Astrocyte (in vitro differentiated cells and primary cell): ENCODE results near the gene PMP22. TPM values are rescaled to one million over a fixed set of nuclear protein-coding genes. Genes with fewer than 3 reads are reported as not detected.
A peak's percentile ranks its signal among the peaks of the same experiment; 100 is the strongest.

Experiments
- DNase-seq: peaks from one replicate; pipeline ENCODE4 v3.0.0-alpha.2; 2010; ENCODE audit warnings: low read depth
- FAIRE-seq: peaks from 2 replicates; lab custom pipeline; 2011; peaks lifted over from hg19 to GRCh38; lab: Jason Lieb, UNC
- H2AFZ ChIP-seq: 2 replicates; pipeline ENCODE4 v1.6.0; 2012; ENCODE audit warnings: low read depth, low read length, inconsistent platforms
- H3K27ac ChIP-seq: 2 replicates; pipeline ENCODE4 v1.5.1; 2011; ENCODE audit warnings: low read depth, low read length, inconsistent platforms
- H3K27me3 ChIP-seq: 2 replicates; pipeline ENCODE4 v1.6.0; 2011; ENCODE audit warnings: low read length, inconsistent platforms; ENCODE audit not compliant: insufficient read depth
- H3K36me3 ChIP-seq: 2 replicates; pipeline ENCODE4 v1.5.1; 2011; ENCODE audit warnings: low read length, inconsistent platforms; ENCODE audit not compliant: insufficient read depth
- H3K4me1 ChIP-seq: 2 replicates; pipeline ENCODE4 v1.5.1; 2011; ENCODE audit warnings: low read length, inconsistent platforms; ENCODE audit not compliant: insufficient read depth
- H3K4me2 ChIP-seq: 2 replicates; pipeline ENCODE4 v1.6.0; 2012; ENCODE audit warnings: low read length, inconsistent platforms
- H3K4me3 ChIP-seq: 2 replicates; pipeline ENCODE4 v1.5.1; 2011; ENCODE audit warnings: low read depth, mild to moderate bottlenecking, low read length, inconsistent platforms; ENCODE audit not compliant: insufficient read depth
- H3K79me2 ChIP-seq: 2 replicates; pipeline ENCODE4 v1.6.0; 2012; ENCODE audit warnings: mild to moderate bottlenecking, low read length, inconsistent platforms; ENCODE audit not compliant: insufficient read depth
- H3K9ac ChIP-seq: 2 replicates; pipeline ENCODE4 v1.6.0; 2012; ENCODE audit warnings: mild to moderate bottlenecking, low read length, inconsistent platforms
- H3K9me3 ChIP-seq: 2 replicates; pipeline ENCODE4 v1.5.1; 2012; ENCODE audit warnings: low read depth, mild to moderate bottlenecking, low read length, inconsistent platforms; ENCODE audit not compliant: insufficient read depth
- H4K20me1 ChIP-seq: 2 replicates; pipeline ENCODE4 v1.6.0; 2012; ENCODE audit warnings: low read length, inconsistent platforms; ENCODE audit not compliant: insufficient read depth
- H3K27ac Mint-ChIP-seq: one replicate; pipeline ENCODE4 v1.8.0; 2021; ENCODE audit warnings: mild to moderate bottlenecking, mixed read lengths; ENCODE audit not compliant: unreplicated experiment
- H3K27me3 Mint-ChIP-seq: one replicate; pipeline ENCODE4 v1.8.0; 2021; ENCODE audit warnings: low read depth, mixed read lengths; ENCODE audit not compliant: unreplicated experiment
- H3K36me3 Mint-ChIP-seq: one replicate; pipeline ENCODE4 v1.8.0; 2021; ENCODE audit warnings: low read depth, mixed read lengths; ENCODE audit not compliant: unreplicated experiment
- H3K4me1 Mint-ChIP-seq: one replicate; pipeline ENCODE4 v1.8.0; 2021; ENCODE audit warnings: low read depth, mixed read lengths; ENCODE audit not compliant: unreplicated experiment
- H3K4me3 Mint-ChIP-seq: one replicate; pipeline ENCODE4 v1.8.0; 2021; ENCODE audit warnings: mild to moderate bottlenecking, moderate library complexity, mixed read lengths; ENCODE audit not compliant: unreplicated experiment
- H3K9me3 Mint-ChIP-seq: one replicate; pipeline ENCODE4 v1.8.0; 2021; ENCODE audit warnings: mild to moderate bottlenecking, mixed read lengths; ENCODE audit not compliant: unreplicated experiment
- EZH2 ChIP-seq: IDR thresholded peaks from 2 replicates; pipeline ENCODE4 v1.6.1; 2012; ENCODE audit warnings: mild to moderate bottlenecking, low read length, inconsistent platforms; ENCODE audit not compliant: insufficient read depth
- total RNA-seq: library from RNA; stranded (reverse); gene quantifications from 2 replicates; pipeline ENCODE4 v1.2.1, GENCODE V29; 2021
- TF ChIP-seq, protein P1 (sequence below): IDR thresholded peaks from 2 replicates; pipeline ENCODE4 v1.5.1; 2011; ENCODE audit warnings: low read depth, mild to moderate bottlenecking, inconsistent platforms, low read length, moderate library complexity; ENCODE audit not compliant: insufficient read depth

PMP22 gene
- total RNA-seq, 1 donor from 2014 or later, result 41.7 TPM

DNA sequence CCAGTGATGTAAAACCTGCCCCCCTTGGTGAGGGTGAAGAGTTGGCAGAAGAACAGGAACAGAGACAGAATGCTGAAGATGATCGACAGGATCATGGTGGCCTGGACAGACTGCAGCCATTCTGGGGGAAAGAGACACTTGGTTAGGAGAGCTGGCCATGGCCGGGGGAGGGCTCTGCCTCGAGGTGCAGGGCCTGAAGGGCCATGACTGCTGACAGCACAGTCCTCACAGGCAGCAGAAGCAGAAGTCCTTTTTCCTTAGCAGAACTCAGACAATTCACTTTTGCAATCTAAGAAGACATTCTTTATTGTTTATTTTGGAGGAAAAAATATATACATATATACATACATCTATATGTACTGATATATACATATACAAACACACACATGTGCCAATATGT, 25.6 kb downstream of the PMP22 start:
- no peak overlapping the region for H3K9ac ChIP-seq
- H3K4me1 ChIP-seq, result no peaks in the 10 kb centered on the region
- H3K4me3 Mint-ChIP-seq, result peak overlapping the region; percentile 9
- TF ChIP-seq, protein P1, sequence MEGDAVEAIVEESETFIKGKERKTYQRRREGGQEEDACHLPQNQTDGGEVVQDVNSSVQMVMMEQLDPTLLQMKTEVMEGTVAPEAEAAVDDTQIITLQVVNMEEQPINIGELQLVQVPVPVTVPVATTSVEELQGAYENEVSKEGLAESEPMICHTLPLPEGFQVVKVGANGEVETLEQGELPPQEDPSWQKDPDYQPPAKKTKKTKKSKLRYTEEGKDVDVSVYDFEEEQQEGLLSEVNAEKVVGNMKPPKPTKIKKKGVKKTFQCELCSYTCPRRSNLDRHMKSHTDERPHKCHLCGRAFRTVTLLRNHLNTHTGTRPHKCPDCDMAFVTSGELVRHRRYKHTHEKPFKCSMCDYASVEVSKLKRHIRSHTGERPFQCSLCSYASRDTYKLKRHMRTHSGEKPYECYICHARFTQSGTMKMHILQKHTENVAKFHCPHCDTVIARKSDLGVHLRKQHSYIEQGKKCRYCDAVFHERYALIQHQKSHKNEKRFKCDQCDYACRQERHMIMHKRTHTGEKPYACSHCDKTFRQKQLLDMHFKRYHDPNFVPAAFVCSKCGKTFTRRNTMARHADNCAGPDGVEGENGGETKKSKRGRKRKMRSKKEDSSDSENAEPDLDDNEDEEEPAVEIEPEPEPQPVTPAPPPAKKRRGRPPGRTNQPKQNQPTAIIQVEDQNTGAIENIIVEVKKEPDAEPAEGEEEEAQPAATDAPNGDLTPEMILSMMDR, result no peak
- no peak for TF ChIP-seq EZH2
- H3K4me3 ChIP-seq, result no peak overlapping the region
- no peak overlapping the region for H3K27ac Mint-ChIP-seq
- H3K4me1 Mint-ChIP-seq, result peaks cover 14% of the 10 kb centered on the region
- DNase-seq, result no peak
- peaks cover 14% of the 10 kb centered on the region for H4K20me1 ChIP-seq
- peaks cover 16% of the 10 kb centered on the region for H3K36me3 Mint-ChIP-seq
- H3K36me3 ChIP-seq, result peaks cover 10% of the 10 kb centered on the region
- no peak overlapping the region for H3K4me2 ChIP-seq
- H3K79me2 ChIP-seq, result peaks cover 28% of the 10 kb centered on the region
- no peaks in the 10 kb centered on the region for H3K27me3 Mint-ChIP-seq
- no peaks in the 10 kb centered on the region for H3K9me3 ChIP-seq
- no peaks in the 10 kb centered on the region for H3K27me3 ChIP-seq
- no peak for FAIRE-seq
- H3K27ac ChIP-seq, result no peak overlapping the region
- no peaks in the 10 kb centered on the region for H3K9me3 Mint-ChIP-seq
- H2AFZ ChIP-seq, result no peak overlapping the region

DNA sequence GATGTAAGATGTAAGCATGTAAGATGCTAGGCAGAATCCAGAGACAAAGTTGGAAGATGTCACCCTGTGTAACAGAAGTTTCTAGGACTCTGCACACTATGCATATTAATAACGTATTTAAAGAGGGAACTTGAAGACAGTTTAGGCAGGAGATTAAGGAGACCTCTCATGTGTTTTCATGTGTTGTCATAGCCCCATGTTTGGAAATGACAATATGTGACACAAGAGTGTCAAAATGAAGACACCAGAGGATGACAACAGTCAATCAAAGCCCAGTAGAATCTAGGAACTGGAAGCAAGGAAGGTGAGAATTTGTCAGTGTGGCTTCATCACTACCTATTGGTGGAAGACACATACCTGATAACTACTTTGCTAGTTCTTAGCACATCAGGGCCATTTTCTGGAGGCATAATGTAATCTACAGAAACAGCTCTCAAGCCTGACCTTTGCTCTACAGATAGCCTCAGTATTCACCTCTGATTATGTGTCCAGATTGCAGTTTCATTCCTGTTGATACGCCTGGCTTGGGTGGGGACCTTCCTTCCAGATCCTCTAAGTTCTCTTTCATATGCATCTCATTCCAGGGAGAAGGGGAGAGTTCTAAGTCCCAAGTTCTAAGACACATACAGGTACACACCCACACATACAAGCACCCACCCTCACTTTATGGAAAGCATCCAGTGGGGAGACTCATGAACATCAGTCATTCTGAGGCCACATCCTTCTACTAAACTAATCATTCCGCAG, 26.3 kb downstream of the PMP22 start:
- no peak overlapping the region for H2AFZ ChIP-seq
- no peak overlapping the region for H3K4me3 ChIP-seq
- no peak for FAIRE-seq
- no peaks in the 10 kb centered on the region for H3K4me1 ChIP-seq
- H3K27me3 Mint-ChIP-seq, result no peaks in the 10 kb centered on the region
- H3K4me3 Mint-ChIP-seq, result no peak overlapping the region
- H3K36me3 Mint-ChIP-seq, result peaks cover 21% of the 10 kb centered on the region
- peaks cover 14% of the 10 kb centered on the region for H3K4me1 Mint-ChIP-seq
- no peak for DNase-seq
- H3K79me2 ChIP-seq, result peaks cover 22% of the 10 kb centered on the region
- H3K27ac Mint-ChIP-seq, result no peak overlapping the region
- TF ChIP-seq, protein P1, result no peak
- TF ChIP-seq EZH2, result no peak
- H3K9me3 ChIP-seq, result no peaks in the 10 kb centered on the region
- H3K9ac ChIP-seq, result no peak overlapping the region
- peaks cover 19% of the 10 kb centered on the region for H4K20me1 ChIP-seq
- no peak overlapping the region for H3K4me2 ChIP-seq
- H3K27ac ChIP-seq, result no peak overlapping the region
- H3K9me3 Mint-ChIP-seq, result no peaks in the 10 kb centered on the region
- H3K27me3 ChIP-seq, result no peaks in the 10 kb centered on the region
- peaks cover 10% of the 10 kb centered on the region for H3K36me3 ChIP-seq

GRCh38 chr17:15238057-15238456, 27.1 kb downstream of the PMP22 start:
- FAIRE-seq (peak; percentile 41), DNase-seq (no peak)
- Histone ChIP-seq H2AFZ (no peak overlapping the region), H3K27me3 (no peaks in the 10 kb centered on the region), H3K9ac (no peak overlapping the region), H4K20me1 (peaks cover 27% of the 10 kb centered on the region), H3K36me3 (peaks cover 10% of the 10 kb centered on the region), H3K4me2 (no peak overlapping the region), H3K79me2 (peaks cover 16% of the 10 kb centered on the region), H3K9me3 (no peaks in the 10 kb centered on the region), H3K27ac (no peak overlapping the region), H3K4me3 (no peak overlapping the region), H3K4me1 (peaks cover 3% of the 10 kb centered on the region)
- Mint-ChIP-seq H3K4me3 (no peak overlapping the region), H3K36me3 (peaks cover 24% of the 10 kb centered on the region), H3K9me3 (no peaks in the 10 kb centered on the region), H3K4me1 (peaks cover 20% of the 10 kb centered on the region), H3K27me3 (no peaks in the 10 kb centered on the region), H3K27ac (no peak overlapping the region)
- no peak for TF ChIP-seq EZH2
- TF ChIP-seq, protein P1, result no peak
